ENCODE data around the gene PLXNA1. TPM values are rescaled to one million over a fixed set of nuclear protein-coding genes. Genes with fewer than 3 reads are reported as not detected.

The PLXNA1 gene
- polyA plus RNA-seq, 1 experiment = 57.2 TPM

GRCh38 chr3:126956866-126957650 is 25.9 kb upstream of the PLXNA1 start:
- Histone ChIP-seq H3K4me3 (ENCODE audit: low read depth, low read length) (no peak overlapping the region), H3K36me3 (ENCODE audit: control insufficient read depth, insufficient read depth, low read length) (no peaks in the 10 kb centered on the region), H3K27me3 (ENCODE audit: control insufficient read depth, insufficient read depth, low read length) (no peaks in the 10 kb centered on the region)
- POLR2A ChIA-PET = no interaction called here
- DNase-seq (ENCODE audit: low read depth) = no peak
- CTCF ChIA-PET = no interaction called here
- no peak for TF ChIP-seq CTCF (IDR thresholded peaks at IDR 0.05; ENCODE audit: insufficient read depth, low read depth, low read length)

GRCh38 chr3:126957776-126958637 is 24.9 kb upstream of the PLXNA1 start:
- H3K27me3 ChIP-seq (ENCODE audit: control insufficient read depth, insufficient read depth, low read length) = no peaks in the 10 kb centered on the region
- ChIA-PET CTCF (interaction anchor here (0.8 kb wide), 1 partner anchor 206 kb away, joined by 3 read pairs; no protein-coding TSS in a partner anchor), POLR2A (no interaction called here)
- H3K36me3 ChIP-seq (ENCODE audit: control insufficient read depth, insufficient read depth, low read length) = no peaks in the 10 kb centered on the region
- DNase-seq (ENCODE audit: low read depth) = no peak
- no peak for TF ChIP-seq CTCF (IDR thresholded peaks at IDR 0.05; ENCODE audit: insufficient read depth, low read depth, low read length)
- H3K4me3 ChIP-seq (ENCODE audit: low read depth, low read length) = no peak overlapping the region

GRCh38 chr3:126958638-126959085 is 24.3 kb upstream of the PLXNA1 start:
- CTCF ChIA-PET = interaction anchor here (0.8 kb wide), 1 partner anchor 207 kb away, joined by 3 read pairs; no protein-coding TSS in a partner anchor

GRCh38 chr3:126959136-126959920 is 23.6 kb upstream of the PLXNA1 start:
- no peaks in the 10 kb centered on the region for H3K27me3 ChIP-seq (ENCODE audit: control insufficient read depth, insufficient read depth, low read length)

More at GRCh38 chr3:126958638-126959085, 24.3 kb upstream of the PLXNA1 start:
- POLR2A ChIA-PET = no interaction called here
- no peaks in the 10 kb centered on the region for H3K27me3 ChIP-seq (ENCODE audit: control insufficient read depth, insufficient read depth, low read length)
- H3K4me3 ChIP-seq (ENCODE audit: low read depth, low read length) = no peak overlapping the region
- TF ChIP-seq CTCF (IDR thresholded peaks at IDR 0.05; ENCODE audit: insufficient read depth, low read depth, low read length) = no peak
- DNase-seq (ENCODE audit: low read depth) = no peak
- H3K36me3 ChIP-seq (ENCODE audit: control insufficient read depth, insufficient read depth, low read length) = no peaks in the 10 kb centered on the region

More at GRCh38 chr3:126959136-126959920, 23.6 kb upstream of the PLXNA1 start:
- TF ChIP-seq CTCF (IDR thresholded peaks at IDR 0.05; ENCODE audit: insufficient read depth, low read depth, low read length) = no peak
- Histone ChIP-seq H3K36me3 (ENCODE audit: control insufficient read depth, insufficient read depth, low read length) (no peaks in the 10 kb centered on the region), H3K4me3 (ENCODE audit: low read depth, low read length) (no peak overlapping the region)
- ChIA-PET POLR2A (no interaction called here), CTCF (interaction anchor here (1.2 to 2.2 kb wide), 4 partner anchors 9 to 207 kb away, joined by 3 to 9 read pairs (median 8); no protein-coding TSS in a partner anchor)
- no peak for DNase-seq (ENCODE audit: low read depth)
